K562 (cell line): ENCODE measurements around the gene TMEM217. TPM values are rescaled to one million over a fixed set of nuclear protein-coding genes. Genes with fewer than 3 reads are reported as not detected.

ENCODE experiments used
- ARNT ChIP-seq, 2 experiments: fragments of 450-650 bp; IDR thresholded peaks; 2 replicates each; pipeline ENCODE4 v1.6.1; 2016; ENCODE audit warnings: mild to moderate bottlenecking in 1 of 2
- HINFP ChIP-seq: fragments of 450-650 bp; conservative IDR thresholded peaks from 2 replicates; pipeline ENCODE4 v1.6.1; 2016; ENCODE audit warnings: missing genetic modification characterization, low read depth, mild to moderate bottlenecking, control low read depth, missing compliant biosample characterization
- JUND ChIP-seq, 2 experiments: IDR thresholded peaks; 2 replicates in 1 of 2; 3 replicates in 1 of 2; pipeline ENCODE4 v1.6.1; 2011; ENCODE audit warnings: borderline replicate concordance in 2 of 2, low read depth in 2 of 2, low read length in 2 of 2, improper control_type of control experiment in 1 of 2, missing biosample characterization in 1 of 2, missing genetic modification characterization in 1 of 2, missing genetic modification reagents in 1 of 2
- KLF16 ChIP-seq: IDR thresholded peaks from 2 replicates; pipeline ENCODE4 v1.6.1; 2016; ENCODE audit warnings: antibody characterized with exemption
- MBD1 ChIP-seq: fragments of 250-450 bp; sonication (Bioruptor Pico); IDR thresholded peaks from 2 replicates; pipeline ENCODE4 v1.8.0; 2022; ENCODE audit warnings: inconsistent platforms
- MLLT1 ChIP-seq, 2 experiments: fragments of 450-650 bp; IDR thresholded peaks; 2 replicates each; pipeline ENCODE4 v1.6.1; 2016
- MYC ChIP-seq, 2 experiments: fragments of 250-450 bp in 1 of 2; sonication (Bioruptor Pico) in 1 of 2; IDR thresholded peaks; 2 replicates each; pipeline versions ENCODE4 v1.5.1 to v1.6.1; 2012 to 2021; ENCODE audit warnings: low read depth in 2 of 2, borderline replicate concordance in 1 of 2, improper control_type of control experiment in 1 of 2, low read length in 1 of 2, mild to moderate bottlenecking in 1 of 2, moderate library complexity in 1 of 2
- PTRF ChIP-seq: fragments of 450-650 bp; IDR thresholded peaks from 2 replicates; pipeline ENCODE4 v1.6.1; 2016; ENCODE audit warnings: mild to moderate bottlenecking, missing genetic modification characterization, missing compliant biosample characterization
- RNF219 ChIP-seq: fragments of 250-450 bp; sonication (Bioruptor Pico); IDR thresholded peaks from 2 replicates; pipeline ENCODE4 v1.5.0; 2022; ENCODE audit warnings: mild to moderate bottlenecking
- SMAD1 ChIP-seq: fragments of 150-350 bp; IDR thresholded peaks from 2 replicates; pipeline ENCODE4 v1.6.1; 2014; ENCODE audit warnings: low read length, low read depth; ENCODE audit not compliant: partially characterized antibody
- SMARCE1 ChIP-seq: fragments of 450-650 bp; IDR thresholded peaks from 2 replicates; pipeline ENCODE4 v1.7.1; 2016; ENCODE audit warnings: mild to moderate bottlenecking
- SNAPC5 ChIP-seq: fragments of 250-450 bp; sonication (Bioruptor Pico); IDR thresholded peaks from 2 replicates; pipeline ENCODE4 v1.8.0; 2021; ENCODE audit warnings: moderate library complexity, mild to moderate bottlenecking, inconsistent platforms
- STAT5B ChIP-seq: fragments of 250-450 bp; sonication (Bioruptor Pico); IDR thresholded peaks from 2 replicates; pipeline ENCODE4 v1.8.0; 2021; ENCODE audit warnings: mild to moderate bottlenecking, inconsistent platforms
- THRA ChIP-seq: fragments of 450-650 bp; IDR thresholded peaks from 2 replicates; pipeline ENCODE4 v1.6.1; 2017; ENCODE audit warnings: mild to moderate bottlenecking, moderate library complexity
- ZBTB9 ChIP-seq: fragments of 450-650 bp; formaldehyde crosslinking; IDR thresholded peaks from 2 replicates; pipeline ENCODE4 v1.4.0; 2020; ENCODE audit warnings: mild to moderate bottlenecking, moderate library complexity
- ZNF668 ChIP-seq: fragments of 250-450 bp; sonication (Bioruptor Pico); IDR thresholded peaks from 2 replicates; pipeline ENCODE4 v1.8.0; 2022; ENCODE audit warnings: mild to moderate bottlenecking, inconsistent platforms
- ZSCAN32 ChIP-seq: fragments of 450-650 bp; formaldehyde crosslinking; IDR thresholded peaks from 2 replicates; pipeline ENCODE4 v1.4.0; 2020; ENCODE audit warnings: mild to moderate bottlenecking, moderate library complexity
- polyA plus RNA-seq, 8 experiments: library from polyadenylated mRNA; depleted of rRNA in 4 of 8; stranded (reverse) in 5 of 8; unstranded in 3 of 8; fragments of >200 nt; fragmentation: Nextera tagmentation in 2 of 8; fragmentation: Illumina TruSeq in 1 of 8; extraction: Ambion mirVana in 2 of 8; extraction: Trizol in 1 of 8; gene quantifications; 2 replicates each; pipeline versions ENCODE4 v1.2.1 to v1.2.3, GENCODE V29; 2011 to 2014; ENCODE audit warnings: inconsistent platforms in 1 of 8, missing spikeins in 1 of 8
- total RNA-seq, 7 experiments: library from RNA; depleted of rRNA in 6 of 7; stranded (reverse); fragments of >200 nt in 6 of 7; fragmentation: Illumina TruSeq in 2 of 7; extraction: Trizol in 2 of 7; gene quantifications; 2 replicates each; pipeline versions ENCODE4 v1.2.1 to v1.2.3, GENCODE V29; 2011 to 2021; ENCODE audit warnings: low replicate concordance in 1 of 7

The TMEM217 gene
- total and polyA plus RNA-seq, 9 of the 15 experiments (the other 6 are each of a cell fraction or from before 2014, with no cell fraction given): 1.3 to 8.0 (median 1.9) TPM

GRCh38 chr6:37172912-37173492 is 84.9 kb downstream of the TMEM217 start (continued):
- no peak for TF ChIP-seq ZBTB9 (CRISPR knock-in tag)
- TF ChIP-seq ZNF668: no peak
- TF ChIP-seq RNF219: no peak
- TF ChIP-seq HINFP (tag): 0 out of 2 replicates have a peak, but pooled peaks have one; percentile 34
- no peak for TF ChIP-seq PTRF
- no peak for TF ChIP-seq KLF16
- TF ChIP-seq SNAPC5 (CRISPR knock-in tag): no peak
- peak; percentile 4 for TF ChIP-seq SMAD1
- TF ChIP-seq ZSCAN32 (CRISPR knock-in tag): 0 out of 2 replicates have a peak, but pooled peaks have one; percentile 9
- no peak for TF ChIP-seq SMARCE1
- TF ChIP-seq ARNT (IDR thresholded peaks at IDR 0.05): no peak
- no peak for TF ChIP-seq THRA
- 0 out of 2 replicates have a peak, but pooled peaks have one; percentile 12 for TF ChIP-seq MYC (IDR thresholded peaks at IDR 0.05; ENCODE audit: low read depth, low read length)
- no peak for TF ChIP-seq MYC (CRISPR knock-in tag; IDR thresholded peaks at IDR 0.05; ENCODE audit: borderline replicate concordance, low read depth)
- peak; percentile 72 to 92 for TF ChIP-seq MLLT1 (IDR thresholded peaks at IDR 0.05)
- no peak for TF ChIP-seq STAT5B (CRISPR knock-in tag)
- no peak for TF ChIP-seq MBD1 (CRISPR knock-in tag)
- 0 out of 2 replicates have a peak, but pooled peaks have one; percentile 5 for TF ChIP-seq JUND (IDR thresholded peaks at IDR 0.05; ENCODE audit: borderline replicate concordance, low read depth, low read length)
- TF ChIP-seq JUND (tag; IDR thresholded peaks at IDR 0.05; ENCODE audit: borderline replicate concordance, low read depth, low read length): no peak
